GM18499 (cell line): Measurements from ENCODE around the gene HOXB3.

Experiments used
- ATAC-seq: cut with Tn5 transposase; IDR thresholded peaks from one replicate; pipeline ENCODE4 v1.9.1; 2021; ENCODE audit warnings: moderate number of reproducible peaks; ENCODE audit not compliant: insufficient read depth, unreplicated experiment

HOXB3 gene

GRCh38 chr17:48601207-48601538 is 11.1 kb upstream of the HOXB3 start:
- ATAC-seq = no peak

GRCh38 chr17:48600244-48601098 is 10.4 kb upstream of the HOXB3 start:
- ATAC-seq = no peak

- no peak for ATAC-seq
Observed at GRCh38 chr17:48599354-48599753, 9.3 kb upstream of the HOXB3 start.

GRCh38 chr17:48598736-48599135 is 8.7 kb upstream of the HOXB3 start:
- ATAC-seq = no peak

- ATAC-seq = no peak
Observed at GRCh38 chr17:48597778-48598631, 8.0 kb upstream of the HOXB3 start.

- ATAC-seq = no peak
Observed at GRCh38 chr17:48597528-48597777, 7.4 kb upstream of the HOXB3 start.

GRCh38 chr17:48596735-48597527 is 6.9 kb upstream of the HOXB3 start:
- ATAC-seq = no peak

- no peak for ATAC-seq
Observed at GRCh38 chr17:48596000-48596734, 6.1 kb upstream of the HOXB3 start.

- ATAC-seq = no peak
Observed at GRCh38 chr17:48595278-48595999, 5.4 kb upstream of the HOXB3 start.

GRCh38 chr17:48594538-48595277 is 4.7 kb upstream of the HOXB3 start:
- no peak for ATAC-seq

GRCh38 chr17:48593840-48594537 is 3.9 kb upstream of the HOXB3 start:
- no peak for ATAC-seq

- ATAC-seq = no peak
Observed at GRCh38 chr17:48593126-48593829, 3.2 kb upstream of the HOXB3 start, which contains the start of gene HOXB5. TSS of gene HOXB5 (minus strand) at chr17:48593779. CDS start at chr17:48593682, 97 bp downstream.

- ATAC-seq = no peak
Observed at GRCh38 chr17:48592577-48592976, 2.5 kb upstream of the HOXB3 start.

GRCh38 chr17:48592057-48592514 is 2.0 kb upstream of the HOXB3 start:
- ATAC-seq = no peak

- no peak for ATAC-seq
Observed at GRCh38 chr17:48591255-48592056, 1.4 kb upstream of the HOXB3 start.

- ATAC-seq = no peak
Observed at GRCh38 chr17:48590607-48591161, 643 bp upstream of the HOXB3 start.
